ENCODE measurements around the gene GALNT2. TPM values are rescaled to one million over a fixed set of nuclear protein-coding genes. Genes with fewer than 3 reads are reported as not detected.

The GALNT2 gene
- total and polyA plus RNA-seq, 9 of the 15 experiments (the other 6 are each of a cell fraction or from before 2014, with no cell fraction given) = 1.6 to 106 (median 51.9) TPM

- peak; percentile 47; the same call in 1 of the 3 replicates for ATAC-seq
- intact Hi-C loops (cut with micrococcal nuclease) = no loop called here
- no peak for FAIRE-seq
Measured at GRCh38 chr1:230317823-230318819, 251.1 kb downstream of the GALNT2 start.

More at GRCh38 chr1:230317823-230318819, 251.1 kb downstream of the GALNT2 start:
- BruUV-seq (replicated peaks) = no TSS peak
- Histone ChIP-seq H3K9me3 (replicated peaks; ENCODE audit: control insufficient read depth, insufficient read depth, low read depth, low read length) (no peaks in the 10 kb centered on the region), H4K20me1 (replicated peaks; ENCODE audit: control insufficient read depth, insufficient read depth, low read length) (peaks cover 4% of the 10 kb centered on the region; the same call in 1 of the 2 replicates), H3K27ac (ENCODE audit: extremely low read depth, low read depth, low read length) (no peak overlapping the region), H3K4me3 (no peak overlapping the region), H3K36me3 (ENCODE audit: control insufficient read depth, insufficient read depth, low read length) (no peaks in the 10 kb centered on the region), H3K9me1 (ENCODE audit: control insufficient read depth, insufficient read depth, low read length) (peaks cover 2% of the 10 kb centered on the region), H3K9ac (ENCODE audit: insufficient read depth in 1 of 2, low read depth in 2 of 2, low read length in 2 of 2) (no peak overlapping the region), H3K4me1 (replicated peaks in 1 of 2; ENCODE audit: control insufficient read depth in 2 of 2, insufficient read depth in 2 of 2, low read length in 2 of 2) (peaks cover 0 to 3% of the 10 kb centered on the region in 2 experiments; a peak in 1 of 5 replicates), H3K27me3 (ENCODE audit: control insufficient read depth in 2 of 2, insufficient read depth in 2 of 2, low read length in 2 of 2) (peaks cover 53 to 82% of the 10 kb centered on the region in 2 experiments), H2AFZ (ENCODE audit: low read depth, low read length) (no peak overlapping the region), H3K4me2 (ENCODE audit: insufficient read depth, low read length) (no peak overlapping the region), H3K79me2 (ENCODE audit: control insufficient read depth, insufficient read depth, low read length) (no peaks in the 10 kb centered on the region)
- ChIA-PET CTCF (ENCODE audit: low intra/inter-chr PET ratio) (no interaction called here), POLR2A (interaction anchor here (0.8 to 1.1 kb wide), 2 partner anchors 10 to 14 kb away, joined by 3 read pairs; no protein-coding TSS in a partner anchor)
- DNase-seq (ENCODE audit: extremely low read depth in 1 of 4, low spot score in 3 of 4) = peak in 1 of 4 experiments; percentile 53
- whole genome bisulfite sequencing (ENCODE audit: insufficient coverage, low coverage, missing lambda C conversion rate) = 1% methylated on average over 23 of the region's 23 CpGs
- in situ Hi-C loops (cut with MboI) = loop anchor here (25.0 kb wide), 1 partner anchor 606 kb away; no protein-coding TSS in a partner anchor
- TF ChIP-seq NFIC (IDR thresholded peaks at IDR 0.05) (peak; percentile 78), CTBP1 (IDR thresholded peaks at IDR 0.05; ENCODE audit: borderline replicate concordance) (peak; percentile 54; the same call in 1 of the 2 replicates), SREBF2 (CRISPR knock-in tag; IDR thresholded peaks at IDR 0.05) (no peak)
- TF ChIP-seq, protein P1, sequence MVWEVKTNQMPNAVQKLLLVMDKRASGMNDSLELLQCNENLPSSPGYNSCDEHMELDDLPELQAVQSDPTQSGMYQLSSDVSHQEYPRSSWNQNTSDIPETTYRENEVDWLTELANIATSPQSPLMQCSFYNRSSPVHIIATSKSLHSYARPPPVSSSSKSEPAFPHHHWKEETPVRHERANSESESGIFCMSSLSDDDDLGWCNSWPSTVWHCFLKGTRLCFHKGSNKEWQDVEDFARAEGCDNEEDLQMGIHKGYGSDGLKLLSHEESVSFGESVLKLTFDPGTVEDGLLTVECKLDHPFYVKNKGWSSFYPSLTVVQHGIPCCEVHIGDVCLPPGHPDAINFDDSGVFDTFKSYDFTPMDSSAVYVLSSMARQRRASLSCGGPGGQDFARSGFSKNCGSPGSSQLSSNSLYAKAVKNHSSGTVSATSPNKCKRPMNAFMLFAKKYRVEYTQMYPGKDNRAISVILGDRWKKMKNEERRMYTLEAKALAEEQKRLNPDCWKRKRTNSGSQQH (CRISPR knock-in tag; IDR thresholded peaks at IDR 0.05) = no peak
- TF ChIP-seq, protein P2, sequence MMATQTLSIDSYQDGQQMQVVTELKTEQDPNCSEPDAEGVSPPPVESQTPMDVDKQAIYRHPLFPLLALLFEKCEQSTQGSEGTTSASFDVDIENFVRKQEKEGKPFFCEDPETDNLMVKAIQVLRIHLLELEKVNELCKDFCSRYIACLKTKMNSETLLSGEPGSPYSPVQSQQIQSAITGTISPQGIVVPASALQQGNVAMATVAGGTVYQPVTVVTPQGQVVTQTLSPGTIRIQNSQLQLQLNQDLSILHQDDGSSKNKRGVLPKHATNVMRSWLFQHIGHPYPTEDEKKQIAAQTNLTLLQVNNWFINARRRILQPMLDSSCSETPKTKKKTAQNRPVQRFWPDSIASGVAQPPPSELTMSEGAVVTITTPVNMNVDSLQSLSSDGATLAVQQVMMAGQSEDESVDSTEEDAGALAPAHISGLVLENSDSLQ (IDR thresholded peaks at IDR 0.05) = peak; percentile 84

All from K562 (cell line).